ENCODE data around the gene PHACTR1. TPM values are rescaled to one million over a fixed set of nuclear protein-coding genes. Genes with fewer than 3 reads are reported as not detected.

The PHACTR1 gene
- total and polyA plus RNA-seq, 2 experiments from 2014 or later = 11.2 to 33.9 TPM

GRCh38 chr6:13278164-13278563, 561.6 kb downstream of the PHACTR1 start:
- no peak overlapping the region for H3K4me3 ChIP-seq
- H3K36me3 ChIP-seq = peaks cover 4% of the 10 kb centered on the region
- TF ChIP-seq CTCF (IDR thresholded peaks at IDR 0.05; ENCODE audit: low read depth, low read length) = peak; percentile 16
- no peaks in the 10 kb centered on the region for H3K4me1 ChIP-seq (ENCODE audit: low read depth)
- no peaks in the 10 kb centered on the region for H3K9me3 ChIP-seq (ENCODE audit: low read depth)
- no peak overlapping the region for H3K27ac ChIP-seq
- no peaks in the 10 kb centered on the region for H3K27me3 ChIP-seq
- DNase-seq (ENCODE audit: low read depth in 1 of 2, low spot score in 1 of 2) = peak in 1 of 2 donors; percentile 20

GRCh38 chr6:13278991-13279390, 562.4 kb downstream of the PHACTR1 start:
- H3K4me1 ChIP-seq (ENCODE audit: low read depth) = no peaks in the 10 kb centered on the region
- H3K27me3 ChIP-seq = no peaks in the 10 kb centered on the region
- no peak for DNase-seq (ENCODE audit: low read depth in 1 of 2, low spot score in 1 of 2)
- no peak overlapping the region for H3K4me3 ChIP-seq
- no peak overlapping the region for H3K27ac ChIP-seq
- no peaks in the 10 kb centered on the region for H3K9me3 ChIP-seq (ENCODE audit: low read depth)
- peaks cover 4% of the 10 kb centered on the region for H3K36me3 ChIP-seq
- no peak for TF ChIP-seq CTCF (IDR thresholded peaks at IDR 0.05; ENCODE audit: low read depth, low read length)

- Histone ChIP-seq H3K9me3 (ENCODE audit: low read depth) (no peaks in the 10 kb centered on the region), H3K36me3 (peaks cover 4% of the 10 kb centered on the region), H3K27ac (no peak overlapping the region), H3K27me3 (no peaks in the 10 kb centered on the region), H3K4me3 (no peak overlapping the region), H3K4me1 (ENCODE audit: low read depth) (no peaks in the 10 kb centered on the region)
- DNase-seq (ENCODE audit: low read depth in 1 of 2, low spot score in 1 of 2) = no peak
- no peak for TF ChIP-seq CTCF (IDR thresholded peaks at IDR 0.05; ENCODE audit: low read depth, low read length)
These were observed 563.7 kb downstream of the PHACTR1 start for GRCh38 chr6:13280254-13280653.

- Histone ChIP-seq H3K4me1 (ENCODE audit: low read depth) (no peaks in the 10 kb centered on the region), H3K9me3 (ENCODE audit: low read depth) (peaks cover 3% of the 10 kb centered on the region), H3K36me3 (peaks cover 7% of the 10 kb centered on the region), H3K27ac (no peak overlapping the region), H3K4me3 (no peak overlapping the region), H3K27me3 (no peaks in the 10 kb centered on the region)
- no peak for TF ChIP-seq CTCF (IDR thresholded peaks at IDR 0.05; ENCODE audit: low read depth, low read length)
- no peak for DNase-seq (ENCODE audit: low read depth in 1 of 2, low spot score in 1 of 2)
These were observed 565.1 kb downstream of the PHACTR1 start for GRCh38 chr6:13281686-13282085.

DNA sequence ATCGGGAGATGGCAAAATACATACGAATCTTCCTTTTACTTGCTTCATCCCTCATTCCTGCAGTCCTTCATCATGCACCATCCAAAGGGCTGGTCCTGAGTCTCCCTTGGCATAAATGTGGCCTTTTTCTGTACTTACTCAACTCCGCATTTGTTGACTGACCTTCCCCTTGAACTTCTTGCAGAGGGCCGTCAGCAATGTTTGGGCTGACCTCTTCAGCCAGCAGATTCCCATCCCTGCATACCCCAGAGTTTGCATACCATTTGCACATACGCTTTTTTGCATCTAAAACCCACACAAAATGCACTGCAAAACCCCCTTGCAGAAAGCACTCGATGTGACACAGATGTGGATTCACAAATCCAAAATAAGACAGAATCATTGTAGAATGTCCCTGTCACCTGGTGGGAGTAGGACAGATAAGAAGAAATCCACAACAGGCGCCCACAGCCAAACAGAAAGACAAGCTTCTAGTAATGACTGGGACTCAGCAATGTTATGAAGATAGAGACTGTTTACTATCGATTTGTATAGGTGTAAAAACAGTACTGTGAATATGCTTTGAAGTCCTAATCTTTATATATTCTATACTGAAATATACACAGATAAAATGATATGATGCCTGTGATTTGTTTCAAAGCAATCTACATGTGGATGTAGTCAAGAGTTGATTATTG, 566.0 kb downstream of the PHACTR1 start:
- no peak for TF ChIP-seq CTCF (IDR thresholded peaks at IDR 0.05; ENCODE audit: low read depth, low read length)

More for the DNA sequence above, 566.0 kb downstream of the PHACTR1 start:
- Histone ChIP-seq H3K27me3 (no peaks in the 10 kb centered on the region), H3K27ac (no peak overlapping the region), H3K4me1 (ENCODE audit: low read depth) (no peaks in the 10 kb centered on the region), H3K9me3 (ENCODE audit: low read depth) (peaks cover 4% of the 10 kb centered on the region), H3K4me3 (no peak overlapping the region), H3K36me3 (peaks cover 7% of the 10 kb centered on the region)
- DNase-seq (ENCODE audit: low read depth in 1 of 2, low spot score in 1 of 2) = no peak
